Subcutaneous abdominal adipose tissue (tissue), 5 donors: ENCODE data around the gene RAPGEFL1.
"Not testable (repeated sequence)": the region's sequence is repeated elsewhere in the genome, so short reads cannot be mapped to it uniquely, and the experiment has no call there.

ENCODE experiments used
- H3K27ac ChIP-seq: one replicate; pipeline ENCODE4 v1.7.0; 2013; ENCODE audit warnings: low read depth, mild to moderate bottlenecking, inconsistent platforms, low read length, moderate library complexity
- H3K27me3 ChIP-seq, 5 donors: one replicate each; pipeline ENCODE4 v1.7.0; 2013; ENCODE audit warnings: low read length in 5 of 5, inconsistent platforms in 1 of 5; ENCODE audit not compliant: control insufficient read depth in 5 of 5, insufficient read depth in 4 of 5
- H3K36me3 ChIP-seq, 5 donors: one replicate each; pipeline ENCODE4 v1.7.0; 2013; ENCODE audit warnings: low read length in 5 of 5; ENCODE audit not compliant: control insufficient read depth in 5 of 5, insufficient read depth in 5 of 5
- H3K4me1 ChIP-seq, 5 donors: one replicate each; pipeline ENCODE4 v1.7.0; 2013; ENCODE audit warnings: low read length in 5 of 5, mild to moderate bottlenecking in 3 of 5, moderate library complexity in 1 of 5; ENCODE audit not compliant: control insufficient read depth in 5 of 5, insufficient read depth in 5 of 5
- H3K4me3 ChIP-seq, 5 donors: one replicate each; pipeline ENCODE4 v1.7.0; 2013; ENCODE audit warnings: low read length in 5 of 5, low read depth in 1 of 5
- H3K9ac ChIP-seq, 5 donors: one replicate each; pipeline ENCODE4 v1.7.0; 2013; ENCODE audit warnings: low read length in 5 of 5, mild to moderate bottlenecking in 4 of 5, moderate library complexity in 3 of 5
- H3K9me3 ChIP-seq, 5 donors: one replicate each; pipeline ENCODE4 v1.7.0; 2013; ENCODE audit warnings: low read length in 5 of 5; ENCODE audit not compliant: control insufficient read depth in 5 of 5
- donor health status: healthy.
- donor health status: healthy.
- donor health status: healthy.
- donor health status: healthy.
- donor health status: healthy.

Gene RAPGEFL1, protein sequence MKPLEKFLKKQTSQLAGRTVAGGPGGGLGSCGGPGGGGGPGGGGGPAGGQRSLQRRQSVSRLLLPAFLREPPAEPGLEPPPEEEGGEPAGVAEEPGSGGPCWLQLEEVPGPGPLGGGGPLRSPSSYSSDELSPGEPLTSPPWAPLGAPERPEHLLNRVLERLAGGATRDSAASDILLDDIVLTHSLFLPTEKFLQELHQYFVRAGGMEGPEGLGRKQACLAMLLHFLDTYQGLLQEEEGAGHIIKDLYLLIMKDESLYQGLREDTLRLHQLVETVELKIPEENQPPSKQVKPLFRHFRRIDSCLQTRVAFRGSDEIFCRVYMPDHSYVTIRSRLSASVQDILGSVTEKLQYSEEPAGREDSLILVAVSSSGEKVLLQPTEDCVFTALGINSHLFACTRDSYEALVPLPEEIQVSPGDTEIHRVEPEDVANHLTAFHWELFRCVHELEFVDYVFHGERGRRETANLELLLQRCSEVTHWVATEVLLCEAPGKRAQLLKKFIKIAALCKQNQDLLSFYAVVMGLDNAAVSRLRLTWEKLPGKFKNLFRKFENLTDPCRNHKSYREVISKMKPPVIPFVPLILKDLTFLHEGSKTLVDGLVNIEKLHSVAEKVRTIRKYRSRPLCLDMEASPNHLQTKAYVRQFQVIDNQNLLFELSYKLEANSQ

DNA sequence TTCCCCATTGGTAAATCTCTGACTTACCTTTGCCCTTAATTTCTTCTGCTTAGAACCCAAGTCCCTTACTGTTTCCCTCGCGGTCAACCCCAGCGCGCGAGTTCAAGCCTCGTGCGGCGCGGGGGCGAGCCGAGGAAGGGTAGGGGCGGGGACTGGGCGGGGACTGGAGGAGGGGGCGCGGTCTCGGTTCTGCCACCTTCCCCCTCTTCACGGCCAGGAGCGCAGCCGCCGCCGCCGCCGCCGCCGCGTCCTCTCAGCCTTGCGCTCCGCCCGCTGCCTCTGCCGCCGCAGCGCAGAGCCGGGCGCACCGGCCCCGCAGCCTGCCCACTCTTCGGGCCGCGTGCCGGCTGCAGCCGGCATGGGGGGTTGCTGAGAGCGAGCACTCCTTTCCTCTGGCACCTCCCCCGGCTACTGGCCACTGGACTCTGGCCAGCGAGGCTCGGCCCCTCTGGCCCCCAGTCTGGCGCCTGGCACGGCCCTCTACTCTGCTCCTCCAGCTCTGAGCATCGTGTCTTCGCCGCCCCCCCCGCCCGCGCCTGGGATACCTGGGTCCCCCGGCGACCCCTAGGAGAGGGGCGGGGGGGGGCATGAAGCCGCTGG lies at the start of gene RAPGEFL1:
Gene RAPGEFL1, plus strand, starts transcription at position 196 of the 600 bp plus-strand sequence. Its CDS starts 392 bp downstream, at position 588.
- Histone ChIP-seq H3K9ac (peak within 1 kb of the TSS in 2 of 5 donors; percentile 14 to 64), H3K27ac (no peak within 1 kb of the TSS), H3K36me3 (peaks cover 3 to 39% (median 31%) of the 10 kb centered on the region in 5 donors), H3K4me1 (peaks cover 0 to 9% (median 5%) of the 10 kb centered on the region in 5 donors), H3K4me3 (peak within 1 kb of the TSS in 4 of 5 donors; percentile 50 to 61 (median 54)), H3K9me3 (no peaks in the 10 kb centered on the region), H3K27me3 (no peaks in the 10 kb centered on the region)

- peaks cover 27 to 80% (median 67%) of the 10 kb centered on the region in 5 donors for H3K36me3 ChIP-seq
- H3K27ac ChIP-seq, result no peak overlapping the region
- H3K9ac ChIP-seq, result no peak overlapping the region
- H3K9me3 ChIP-seq, result no peaks in the 10 kb centered on the region
- no peak overlapping the region for H3K4me3 ChIP-seq
- peaks cover 0 to 18% (median 10%) of the 10 kb centered on the region in 5 donors for H3K4me1 ChIP-seq
- no peaks in the 10 kb centered on the region for H3K27me3 ChIP-seq
Measured at GRCh38 chr17:40129498-40129897, 47.8 kb upstream of the RAPGEFL1 start.

DNA sequence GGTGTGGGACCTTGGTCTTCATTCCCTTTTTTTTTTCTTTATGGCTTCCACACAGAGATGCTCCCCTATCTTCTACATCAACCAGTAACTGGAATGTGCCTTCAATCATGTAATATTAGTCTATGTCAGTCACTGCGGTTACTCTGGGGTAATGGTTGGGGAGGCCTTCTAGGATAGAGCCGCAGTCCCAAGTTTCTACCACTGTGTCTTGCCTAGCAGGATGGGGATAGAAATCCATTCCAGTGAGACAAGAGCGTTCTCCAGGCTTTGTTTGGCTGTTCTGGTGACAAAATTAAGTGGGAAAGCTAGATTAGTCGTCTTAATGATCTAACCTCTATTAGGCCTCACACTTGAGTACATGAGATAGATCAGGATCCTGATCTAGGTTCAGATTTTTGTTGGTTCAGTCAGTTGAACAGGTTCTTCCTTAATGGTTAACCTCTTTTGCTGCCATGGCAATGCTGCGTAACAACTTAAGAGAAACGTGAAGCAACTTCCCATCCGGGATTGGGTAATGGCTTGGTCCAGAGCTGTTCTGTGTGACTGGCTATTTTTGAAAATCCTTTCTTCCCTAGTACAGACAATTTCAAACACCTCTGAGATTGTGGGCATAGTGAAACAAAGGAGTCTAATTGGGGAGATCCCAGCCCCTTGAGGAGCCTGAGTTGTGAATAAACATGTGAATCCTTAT lies 46.8 kb upstream of the RAPGEFL1 start:
- no peak overlapping the region for H3K27ac ChIP-seq
- peaks cover 0 to 8% (median 0%) of the 10 kb centered on the region in 5 donors for H3K4me1 ChIP-seq
- no peak overlapping the region for H3K4me3 ChIP-seq
- no peaks in the 10 kb centered on the region for H3K27me3 ChIP-seq
- no peaks in the 10 kb centered on the region for H3K9me3 ChIP-seq
- H3K36me3 ChIP-seq, result peaks cover 37 to 90% (median 77%) of the 10 kb centered on the region in 5 donors
- H3K9ac ChIP-seq, result peak overlapping the region in 3 of 5 donors; percentile 0 to 61 (median 56)

- no peak overlapping the region for H3K9ac ChIP-seq
- H3K4me1 ChIP-seq, result peaks cover 0 to 9% (median 3%) of the 10 kb centered on the region in 5 donors
- no peak overlapping the region for H3K4me3 ChIP-seq
- H3K27me3 ChIP-seq, result no peaks in the 10 kb centered on the region
- peaks cover 44 to 76% (median 70%) of the 10 kb centered on the region in 5 donors for H3K36me3 ChIP-seq
- H3K9me3 ChIP-seq, result no peaks in the 10 kb centered on the region
- H3K27ac ChIP-seq, result no peak overlapping the region
Measured at GRCh38 chr17:40134184-40134583, 43.1 kb upstream of the RAPGEFL1 start.

DNA sequence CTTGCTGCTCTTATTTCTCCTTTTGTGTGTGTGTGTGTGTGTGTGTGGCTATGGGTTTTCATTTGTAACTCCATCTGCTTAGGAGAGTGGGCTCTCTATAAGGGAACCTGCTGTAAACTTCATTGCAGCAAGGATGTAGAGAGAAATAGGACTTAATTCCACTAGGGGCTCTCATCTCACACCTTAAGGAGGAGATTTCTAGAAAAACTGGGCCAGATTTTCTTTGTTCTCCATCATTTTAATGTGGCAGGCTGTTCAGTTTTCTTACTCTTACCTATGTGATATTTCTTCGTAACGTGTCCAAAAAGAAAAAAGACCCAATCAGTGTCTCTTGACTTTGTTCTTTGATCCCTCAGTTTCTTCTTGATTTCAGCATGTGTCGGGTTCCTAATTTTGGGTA lies 41.5 kb upstream of the RAPGEFL1 start:
- Histone ChIP-seq H3K4me1 (peaks cover 0 to 13% (median 12%) of the 10 kb centered on the region in 5 donors), H3K9ac (no peak overlapping the region), H3K9me3 (no peaks in the 10 kb centered on the region), H3K4me3 (no peak overlapping the region), H3K27ac (no peak overlapping the region), H3K36me3 (peaks cover 40 to 59% (median 55%) of the 10 kb centered on the region in 5 donors), H3K27me3 (no peaks in the 10 kb centered on the region)

DNA sequence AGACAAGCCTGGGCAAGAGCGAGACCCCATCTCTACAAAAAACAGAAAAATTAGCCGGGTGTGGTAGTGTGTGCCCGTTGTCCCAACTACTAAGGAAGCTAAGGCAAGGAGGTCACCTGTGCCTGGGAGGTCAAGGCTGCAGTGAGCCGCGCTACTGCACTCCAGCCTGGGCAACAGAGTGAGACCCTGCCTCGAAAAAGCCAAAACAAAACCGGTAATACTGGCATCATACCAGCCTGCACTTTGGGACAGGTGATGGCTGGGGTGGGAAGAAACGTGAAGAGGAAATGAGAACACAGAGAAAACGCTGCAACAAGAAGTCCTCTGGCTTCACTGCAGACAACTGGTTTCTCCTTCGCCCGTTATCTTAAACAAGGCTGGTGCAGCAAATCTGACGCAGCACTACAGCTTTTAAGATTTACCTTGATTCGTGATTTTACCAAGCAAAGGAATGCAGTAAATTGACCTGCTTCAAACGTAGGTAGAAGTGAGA lies 37.7 kb upstream of the RAPGEFL1 start:
- peaks cover 20 to 38% (median 30%) of the 10 kb centered on the region in 5 donors for H3K36me3 ChIP-seq
- peak overlapping the region; percentile 77 to 94 (median 93) for H3K4me3 ChIP-seq
- peak overlapping the region; percentile 88 for H3K27ac ChIP-seq
- peaks cover 3 to 26% (median 21%) of the 10 kb centered on the region in 5 donors for H3K4me1 ChIP-seq
- peak overlapping the region; percentile 71 to 95 (median 76) for H3K9ac ChIP-seq
- H3K27me3 ChIP-seq, result no peaks in the 10 kb centered on the region
- no peaks in the 10 kb centered on the region for H3K9me3 ChIP-seq

GRCh38 chr17:40143166-40143565 lies 34.1 kb upstream of the RAPGEFL1 start:
- H3K27me3 ChIP-seq, H3K9me3 ChIP-seq, H3K27ac ChIP-seq, H3K4me3 ChIP-seq, H3K9ac ChIP-seq: not testable (repeated sequence)
- H3K36me3 ChIP-seq, result peaks cover 10 to 33% (median 14%) of the 10 kb centered on the region in 5 donors
- H3K4me1 ChIP-seq, result peaks cover 3 to 28% (median 21%) of the 10 kb centered on the region in 5 donors

DNA sequence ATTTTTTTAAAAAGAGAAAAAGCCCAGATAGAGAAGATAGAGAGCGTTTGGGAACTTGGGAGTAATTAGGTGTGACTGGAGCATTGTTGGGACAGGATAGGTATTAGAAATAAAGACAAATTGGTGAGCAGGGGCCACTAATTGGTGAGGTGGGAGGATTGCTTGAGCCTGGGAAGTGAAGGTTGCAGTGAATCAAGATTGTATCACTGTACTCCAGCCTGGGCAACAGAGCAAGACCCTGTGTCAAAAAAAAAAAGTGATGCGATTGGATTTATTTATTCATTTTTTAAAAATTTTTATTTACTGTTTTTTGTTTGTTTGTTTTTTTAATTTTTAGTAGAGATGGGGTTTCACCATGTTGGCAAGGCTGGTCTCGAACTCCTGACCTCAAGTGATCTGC lies 31.8 kb upstream of the RAPGEFL1 start:
- Histone ChIP-seq H3K4me3 (no peak overlapping the region), H3K4me1 (peaks cover 4 to 18% (median 15%) of the 10 kb centered on the region in 5 donors), H3K27ac (no peak overlapping the region), H3K9me3 (no peaks in the 10 kb centered on the region), H3K27me3 (no peaks in the 10 kb centered on the region), H3K36me3 (peaks cover 10 to 53% (median 28%) of the 10 kb centered on the region in 5 donors), H3K9ac (no peak overlapping the region)

DNA sequence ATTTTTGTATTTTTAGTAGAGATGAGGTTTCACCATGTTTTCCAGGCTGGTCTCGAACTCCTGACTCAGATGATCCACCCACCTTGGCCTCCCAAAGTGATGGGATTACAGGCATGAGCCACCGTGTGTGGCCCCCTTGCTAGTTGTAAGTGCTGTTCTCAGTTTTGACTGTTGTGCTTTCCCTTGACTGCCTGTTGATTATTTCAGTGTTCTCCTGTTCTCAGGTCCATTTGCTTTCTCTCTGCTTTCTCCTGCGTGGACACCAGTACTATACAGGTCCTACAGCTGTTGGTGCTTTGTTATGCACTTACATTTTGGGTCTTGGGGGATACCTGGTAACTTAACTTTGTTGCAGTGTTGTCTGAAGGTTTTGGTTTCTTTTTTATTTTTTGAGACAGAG lies 28.7 kb upstream of the RAPGEFL1 start:
- H3K36me3 ChIP-seq, result peaks cover 15 to 60% (median 40%) of the 10 kb centered on the region in 5 donors
- no peak overlapping the region for H3K27ac ChIP-seq

More for the DNA sequence above, 28.7 kb upstream of the RAPGEFL1 start:
- H3K9ac ChIP-seq, result no peak overlapping the region
- H3K4me3 ChIP-seq, result no peak overlapping the region
- H3K4me1 ChIP-seq, result peaks cover 0 to 10% (median 4%) of the 10 kb centered on the region in 5 donors
- no peaks in the 10 kb centered on the region for H3K9me3 ChIP-seq
- no peaks in the 10 kb centered on the region for H3K27me3 ChIP-seq
